ENCODE results near the gene NUP153. TPM values are rescaled to one million over a fixed set of nuclear protein-coding genes. Genes with fewer than 3 reads are reported as not detected.

The NUP153 gene
- total RNA-seq, 1 donor from 2014 or later = 94.3 TPM

DNA sequence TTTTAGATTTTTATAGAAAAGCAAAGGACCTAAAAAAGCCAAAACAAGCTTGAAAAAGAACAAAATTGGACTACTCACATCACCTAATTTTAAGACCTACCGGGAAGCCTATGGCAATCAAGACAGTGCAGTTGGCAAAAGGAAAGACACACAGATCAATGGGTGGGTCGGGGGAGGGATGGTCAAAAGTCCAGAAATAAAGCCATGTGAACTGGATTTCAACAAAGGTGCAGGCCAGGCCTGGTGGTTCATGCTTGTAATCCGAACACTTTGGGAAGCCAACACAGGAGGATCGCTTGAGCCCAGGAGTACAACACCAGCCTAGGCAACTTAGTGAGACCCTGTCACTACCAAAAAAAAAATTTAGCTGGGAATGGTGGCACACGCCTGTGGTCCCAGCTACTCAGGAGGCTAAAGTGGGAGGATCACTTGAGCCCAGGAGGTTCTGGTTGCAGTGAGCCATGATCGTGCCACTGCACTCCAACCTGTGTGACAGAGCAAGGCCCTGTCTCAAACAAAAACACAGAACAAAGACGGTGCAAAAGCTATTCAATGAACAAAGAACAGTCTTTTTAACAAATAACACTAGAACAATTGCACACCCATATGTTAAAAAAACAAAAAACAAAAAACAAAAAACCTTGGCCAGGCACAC is 34.5 kb downstream of the NUP153 start:
- intact Hi-C loops (cut with micrococcal nuclease) = no loop called here

DNA sequence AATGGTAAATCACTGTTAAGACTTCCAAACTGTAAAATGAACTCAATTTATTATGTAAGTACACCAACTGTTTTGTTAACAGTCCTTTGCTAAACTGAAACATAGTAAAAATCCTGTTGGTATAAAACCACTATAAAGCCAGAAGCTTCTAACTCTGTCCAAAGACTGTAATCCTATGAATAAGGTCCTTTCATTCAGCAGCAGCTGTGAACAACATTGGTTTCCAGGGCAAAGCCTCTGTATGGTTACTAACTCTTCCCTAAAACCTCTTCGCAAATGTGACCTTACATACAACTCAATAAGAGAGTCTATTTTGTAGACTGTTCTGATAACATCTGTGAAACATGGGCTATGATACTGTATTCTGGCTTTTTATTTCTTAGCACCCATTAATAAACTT is 40.1 kb downstream of the NUP153 start:
- intact Hi-C loops (cut with micrococcal nuclease) = no loop called here

DNA sequence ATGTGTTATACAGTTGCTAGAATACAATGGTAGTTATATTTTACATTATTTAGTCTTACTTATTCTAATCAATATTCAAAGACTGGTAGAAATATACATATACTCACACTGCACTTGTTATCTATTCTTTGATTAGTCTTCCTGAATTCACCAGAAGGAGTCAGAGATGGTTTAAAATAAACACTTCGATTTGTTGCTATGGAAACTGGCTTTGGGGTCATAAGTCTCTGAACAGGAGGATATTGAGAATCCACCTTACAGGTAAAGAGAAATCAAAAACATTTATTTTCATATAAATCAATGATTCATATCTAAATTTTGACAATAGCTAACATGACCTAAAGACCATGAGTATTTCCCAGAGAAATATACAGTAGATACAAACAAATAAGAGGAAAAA is 41.6 kb downstream of the NUP153 start:
- intact Hi-C loops (cut with micrococcal nuclease) = no loop called here

DNA sequence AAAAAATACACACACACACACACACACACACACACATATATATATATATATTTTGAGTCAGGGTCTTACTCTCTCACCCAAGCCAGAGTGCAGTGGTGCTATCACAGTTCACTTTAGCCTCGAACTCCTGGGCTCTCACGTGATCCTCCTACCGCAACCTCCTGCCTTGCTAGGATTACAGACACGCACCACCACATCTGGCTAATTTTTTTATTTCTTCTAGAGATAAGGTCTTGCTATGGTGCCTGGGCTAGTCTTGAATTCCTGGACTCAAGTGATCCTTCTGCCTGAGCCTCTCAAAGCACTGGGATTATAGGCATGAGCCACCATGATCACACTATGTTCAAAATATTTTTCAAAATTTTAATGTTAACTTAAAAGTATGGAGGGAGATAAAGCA is 43.5 kb downstream of the NUP153 start:
- intact Hi-C loops (cut with micrococcal nuclease) = loop anchor here (5.0 kb wide), 2 partner anchors 39 to 61 kb away; partner anchors contain the start of gene FAM8A1

GRCh38 chr6:17662585-17662984 is 44.1 kb downstream of the NUP153 start:
- intact Hi-C loops (cut with micrococcal nuclease) = loop anchor here (5.0 kb wide), 2 partner anchors 40 to 60 kb away; partner anchors contain the start of gene FAM8A1

DNA sequence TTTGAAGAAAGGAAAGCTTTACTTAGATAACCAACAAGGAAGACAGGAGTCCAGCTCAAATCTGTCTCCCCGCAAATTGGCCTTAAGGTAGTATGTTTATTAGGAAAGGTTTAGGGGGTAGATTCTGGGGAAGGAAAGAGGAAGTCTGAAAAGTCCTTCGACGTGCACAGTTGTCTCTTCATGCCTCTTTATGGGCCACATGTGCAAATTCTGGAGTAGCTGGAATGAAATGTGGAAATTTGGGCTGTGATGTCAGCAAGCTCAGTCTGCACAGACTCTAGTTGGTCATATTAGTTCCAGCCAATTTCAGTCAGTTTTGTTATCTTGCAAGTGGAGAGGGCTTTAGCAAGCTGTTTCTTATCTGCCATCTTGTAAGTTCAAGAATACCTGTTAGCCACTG is 50.1 kb downstream of the NUP153 start:
- intact Hi-C loops (cut with micrococcal nuclease) = no loop called here

DNA sequence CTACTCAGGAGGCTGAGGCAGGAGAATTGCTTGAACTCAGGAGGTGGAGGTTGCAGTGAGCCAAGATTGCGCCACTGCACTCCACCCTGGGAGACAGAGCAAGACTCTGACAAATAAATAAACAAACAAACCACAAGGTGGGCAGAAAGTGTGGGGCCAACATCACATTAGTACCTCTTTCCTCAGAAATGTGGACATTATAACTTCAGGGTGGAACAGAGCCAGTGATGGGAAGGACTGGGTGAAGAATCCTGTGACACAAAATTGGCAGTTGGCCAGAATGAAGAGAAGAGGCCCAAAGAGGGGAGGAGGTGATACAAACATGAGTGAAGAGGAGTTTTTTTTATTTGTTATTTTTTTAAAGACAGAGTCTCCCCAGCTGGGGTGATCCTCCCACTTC is 50.6 kb downstream of the NUP153 start:
- intact Hi-C loops (cut with micrococcal nuclease) = no loop called here

DNA sequence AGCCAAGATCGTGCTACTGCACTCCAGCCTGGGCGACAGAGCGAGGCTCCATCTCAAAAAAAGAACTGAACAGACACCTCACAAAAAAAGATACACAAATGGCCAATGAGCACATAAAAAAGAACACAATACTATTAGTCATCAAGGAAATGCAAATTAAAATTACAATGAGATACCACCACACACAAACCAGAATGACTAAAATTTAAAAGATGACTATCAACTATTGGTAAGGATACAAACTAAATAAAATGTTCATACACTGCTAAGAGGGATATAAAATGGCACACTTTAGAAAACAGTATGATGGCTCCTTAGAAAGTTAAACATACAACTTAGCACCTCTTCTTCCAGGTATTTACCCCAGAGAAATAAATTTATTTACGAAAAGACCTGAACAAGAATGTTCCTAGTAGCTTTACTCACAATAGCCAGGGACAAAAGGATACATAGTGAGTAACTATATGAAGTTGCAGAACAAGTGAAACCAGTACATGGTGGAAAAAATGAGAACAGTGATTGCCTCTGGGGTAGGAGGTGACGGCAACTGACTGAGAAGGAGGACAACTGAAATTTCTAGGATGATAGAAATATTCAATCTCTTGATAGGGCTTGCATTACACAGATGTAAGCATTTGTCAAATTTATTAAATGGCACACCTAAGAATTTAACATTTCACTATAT is 53.4 kb downstream of the NUP153 start:
- intact Hi-C loops (cut with micrococcal nuclease) = no loop called here

DNA sequence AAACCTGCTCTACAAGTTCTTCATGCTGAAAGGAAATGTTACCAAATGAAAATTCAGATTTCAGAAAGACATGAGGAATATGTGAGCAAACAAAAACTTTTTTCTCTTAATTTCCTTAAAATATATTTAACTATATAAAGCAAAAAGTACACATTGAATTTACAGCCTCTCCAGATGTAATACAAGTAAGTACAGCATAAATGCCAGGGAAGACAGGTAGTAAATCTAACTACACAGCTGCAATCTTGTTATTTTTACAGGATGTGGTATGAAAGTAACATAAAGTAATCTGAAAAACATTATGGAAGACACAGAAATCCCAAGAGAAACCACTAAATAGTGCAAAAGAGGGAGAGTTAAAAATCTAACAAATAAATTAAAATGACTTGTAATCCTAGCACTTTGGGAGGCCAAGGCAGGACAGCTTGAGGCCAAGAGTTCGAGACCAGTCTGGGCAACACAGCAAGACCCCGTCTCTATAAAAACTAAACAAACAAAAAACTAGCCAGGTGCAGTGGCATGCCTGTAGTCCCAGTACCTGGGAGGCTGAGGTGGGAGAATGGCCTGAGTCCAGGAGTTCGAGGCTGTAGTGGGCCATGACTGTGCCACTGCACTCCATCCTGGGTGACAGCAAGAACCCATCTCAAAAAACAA is 55.9 kb downstream of the NUP153 start:
- intact Hi-C loops (cut with micrococcal nuclease) = no loop called here

DNA sequence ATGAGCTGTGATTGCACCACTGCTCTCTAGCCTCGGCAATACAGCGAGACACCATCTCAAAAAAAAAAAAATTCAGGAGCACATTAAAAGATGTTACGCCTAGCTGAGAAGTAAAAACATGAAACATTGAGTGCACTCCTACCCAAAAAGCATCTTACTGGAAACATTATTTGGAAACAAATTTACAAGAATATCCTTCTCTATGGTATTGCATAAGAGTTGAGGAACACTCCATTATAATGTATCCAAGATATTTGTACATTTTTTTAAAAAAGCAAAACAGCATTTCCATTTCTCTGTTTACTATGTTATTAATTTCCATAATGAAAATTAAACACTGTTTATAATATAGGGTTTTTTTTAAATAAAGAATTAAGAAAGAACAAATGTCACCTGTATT is 58.0 kb downstream of the NUP153 start:
- intact Hi-C loops (cut with micrococcal nuclease) = no loop called here

- intact Hi-C loops (cut with micrococcal nuclease) = no loop called here
Observed at GRCh38 chr6:17640477-17640917, 66.2 kb downstream of the NUP153 start.

- intact Hi-C loops (cut with micrococcal nuclease) = no loop called here
Observed at GRCh38 chr6:17638212-17638715, 68.5 kb downstream of the NUP153 start.

- intact Hi-C loops (cut with micrococcal nuclease) = no loop called here
Observed at GRCh38 chr6:17635568-17635967, 71.2 kb downstream of the NUP153 start.

DNA sequence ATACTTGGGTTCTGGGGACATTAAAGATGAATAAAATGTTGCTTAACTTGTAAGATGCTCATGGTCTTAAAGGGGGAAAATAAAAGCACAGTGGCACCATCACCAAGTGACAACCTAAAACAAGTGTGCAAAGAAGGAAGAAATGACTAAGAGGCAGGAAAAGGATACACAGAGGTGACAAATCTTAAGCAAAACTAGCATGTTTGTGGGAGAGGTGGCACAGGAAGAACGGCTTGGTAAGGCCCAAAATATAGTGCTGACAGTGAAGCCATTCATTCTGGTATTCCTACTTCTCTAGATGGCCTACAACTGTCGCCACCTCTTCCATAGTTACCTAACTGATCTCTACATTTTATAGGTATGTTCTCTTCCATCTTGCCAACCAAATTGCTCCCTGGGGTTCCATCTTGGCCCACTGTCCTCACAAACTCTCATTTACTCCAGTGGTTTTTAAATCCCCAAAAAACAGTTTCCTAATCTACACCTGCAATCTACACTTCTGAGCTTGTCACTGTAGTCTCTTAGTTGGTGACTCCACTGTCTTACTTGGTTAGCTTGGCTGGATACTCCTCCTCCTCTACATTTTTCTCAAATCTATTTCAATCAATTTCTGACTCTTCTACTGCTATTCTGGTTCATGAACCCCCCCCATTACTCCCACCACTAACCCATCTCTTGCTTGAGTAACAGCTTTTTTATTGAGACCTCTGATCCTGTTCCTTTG is 73.1 kb downstream of the NUP153 start:
- intact Hi-C loops (cut with micrococcal nuclease) = loop anchor here (1.0 kb wide), 1 partner anchor 32 kb away; no protein-coding TSS in a partner anchor

GRCh38 chr6:17632934-17633333 is 73.8 kb downstream of the NUP153 start:
- intact Hi-C loops (cut with micrococcal nuclease) = loop anchor here (1.0 kb wide), 1 partner anchor 32 kb away; no protein-coding TSS in a partner anchor

DNA sequence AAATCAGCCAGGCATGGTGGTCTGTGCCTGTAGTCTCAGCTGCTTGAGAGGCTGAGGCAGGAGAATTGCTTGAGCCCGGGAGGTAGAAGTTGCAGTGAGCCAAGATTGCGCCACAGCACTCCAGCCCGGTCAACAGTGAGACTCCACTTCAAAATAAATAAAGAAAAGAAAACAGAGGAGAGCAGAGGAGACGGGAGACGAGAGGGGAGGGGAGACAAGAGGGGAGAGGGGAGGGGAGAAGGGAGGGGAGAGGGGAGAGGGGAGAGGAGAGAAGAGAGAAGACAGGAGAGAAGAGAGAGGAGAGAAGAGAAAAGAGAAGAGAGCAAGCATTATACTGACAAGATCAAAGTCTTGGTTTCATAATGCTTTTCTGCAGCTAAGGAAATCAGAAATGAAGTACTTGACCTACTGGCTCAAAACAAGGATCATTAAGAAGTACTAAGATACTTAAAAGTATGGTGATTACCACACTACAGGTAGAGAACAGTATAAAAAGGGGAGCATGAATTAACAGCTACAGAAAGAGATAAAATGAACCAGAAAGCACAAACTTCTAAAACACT is 76.1 kb downstream of the NUP153 start:
- intact Hi-C loops (cut with micrococcal nuclease) = no loop called here

GRCh38 chr6:17629824-17630510 is 76.8 kb downstream of the NUP153 start:
- intact Hi-C loops (cut with micrococcal nuclease) = no loop called here

GRCh38 chr6:17628873-17629272 is 77.9 kb downstream of the NUP153 start:
- intact Hi-C loops (cut with micrococcal nuclease) = no loop called here

- intact Hi-C loops (cut with micrococcal nuclease) = no loop called here
Observed at GRCh38 chr6:17624396-17624795, 82.3 kb downstream of the NUP153 start.

- intact Hi-C loops (cut with micrococcal nuclease) = no loop called here
Observed at GRCh38 chr6:17622144-17622543, 84.6 kb downstream of the NUP153 start.

Data from T-helper 2 cell treated with Interferon-gamma antibody and Interleukin-4, amounts not matched to agents 100 ng/mL and 5 ng/mL, for 36 hours (primary cell).